Measurements from ENCODE around the gene EXOSC7.

- TF ChIP-seq POLR2A (IDR thresholded peaks at IDR 0.05) (no peak), CTCF (IDR thresholded peaks at IDR 0.05) (no peak), POLR2AphosphoS5 (IDR thresholded peaks at IDR 0.05) (no peak), EP300 (IDR thresholded peaks at IDR 0.05) (no peak)
Observed at GRCh38 chr3:44932271-44932670, 43.8 kb upstream of the EXOSC7 start.
